GM10248 (cell line): ENCODE results near the gene C11orf97.

Experiments
- CTCF ChIA-PET: fragments of 300-600 bp; sonication (Branson Sonifier 250); formaldehyde crosslinking; extraction: SDS; loops from one replicate; lab custom pipeline; 2021; ENCODE audit warnings: antibody characterized with exemption; lab: Yijun Ruan, JAX
- POLR2A ChIA-PET: fragments of 350-650 bp; sonication (Branson Sonifier 250); formaldehyde crosslinking; extraction: SDS; loops from one replicate; lab custom pipeline; 2020; ENCODE audit warnings: antibody characterized with exemption; lab: Yijun Ruan, JAX
- DNase-seq: peaks from one replicate; pipeline ENCODE4 v3.0.0; 2012; ENCODE audit errors: extremely low spot score
- CTCF ChIP-seq: IDR thresholded peaks from 2 replicates; pipeline ENCODE4 v1.5.1; 2012; ENCODE audit warnings: mild to moderate bottlenecking, low read depth; ENCODE audit errors: extremely low read depth, missing control alignments, control extremely low read depth

C11orf97 gene

GRCh38 chr11:94543695-94544645 is 31.7 kb downstream of the C11orf97 start, which contains the start of gene FUT4:
Gene FUT4 (plus strand): TSS chr11:94543921. CDS start chr11:94544134, 213 bp downstream.
- POLR2A ChIA-PET = no interaction called here
- DNase-seq = peak; percentile 86
- TF ChIP-seq CTCF = no peak
- CTCF ChIA-PET = interaction anchor here (0.9 to 1.6 kb wide), 3 partner anchors 11 to 53 kb away, joined by 3 to 4 read pairs (median 3); no protein-coding TSS in a partner anchor

- no peak for DNase-seq
- ChIA-PET CTCF (interaction anchor here (0.9 to 1.6 kb wide), 3 partner anchors 11 to 52 kb away, joined by 3 to 4 read pairs (median 3); no protein-coding TSS in a partner anchor), POLR2A (no interaction called here)
- TF ChIP-seq CTCF = no peak
Observed at GRCh38 chr11:94544646-94545263, 32.5 kb downstream of the C11orf97 start.

- POLR2A ChIA-PET = no interaction called here
- no peak for TF ChIP-seq CTCF
Observed at GRCh38 chr11:94545264-94546161, 33.3 kb downstream of the C11orf97 start.

GRCh38 chr11:94546162-94546470 is 33.9 kb downstream of the C11orf97 start:
- POLR2A ChIA-PET = no interaction called here
- DNase-seq = no peak
- CTCF ChIA-PET = no interaction called here
- TF ChIP-seq CTCF = no peak

More at GRCh38 chr11:94545264-94546161, 33.3 kb downstream of the C11orf97 start:
- no peak for DNase-seq
- CTCF ChIA-PET = interaction anchor here (1.6 kb wide), 1 partner anchor 29 kb away, joined by 4 read pairs; no protein-coding TSS in a partner anchor

GRCh38 chr11:94546886-94547285 is 34.6 kb downstream of the C11orf97 start:
- ChIA-PET CTCF (interaction anchor here (0.9 to 1.5 kb wide), 7 partner anchors 10 to 52 kb away, joined by 3 to 4 read pairs (median 4); no protein-coding TSS in a partner anchor), POLR2A (no interaction called here)

More at GRCh38 chr11:94546886-94547285, 34.6 kb downstream of the C11orf97 start:
- no peak for TF ChIP-seq CTCF
- DNase-seq = no peak
